ENCODE results near the gene PTEN.
A peak's percentile ranks its signal among the peaks of the same experiment; 100 is the strongest.

The PTEN gene

GRCh38 chr10:88004451-88004850 lies 141.0 kb downstream of the PTEN start:
- H3K14ac ChIP-seq (ENCODE audit: low read length): no peak overlapping the region
- no peak overlapping the region for H3K23ac ChIP-seq (ENCODE audit: low read length)
- H3K4ac ChIP-seq (ENCODE audit: low read depth, low read length): no peak overlapping the region
- H3K79me2 ChIP-seq (ENCODE audit: control insufficient read depth, insufficient read depth, low read length, poor library complexity): no peaks in the 10 kb centered on the region
- no peaks in the 10 kb centered on the region for H3K9me3 ChIP-seq (ENCODE audit: insufficient read depth, low read depth, low read length)
- no peak overlapping the region for H2BK12ac ChIP-seq (ENCODE audit: low read length)
- no peak overlapping the region for H4K12ac ChIP-seq (ENCODE audit: low read depth, low read length)
- H3K79me1 ChIP-seq (ENCODE audit: low read length): peaks cover 2% of the 10 kb centered on the region
- no peaks in the 10 kb centered on the region for H3K27me3 ChIP-seq (ENCODE audit: insufficient read depth, low read length)
- no peak overlapping the region for H3K18ac ChIP-seq (ENCODE audit: low read length)
- no peak overlapping the region for H3K4me3 ChIP-seq (ENCODE audit: low read depth, low read length)
- H3K27ac ChIP-seq (ENCODE audit: low read depth, low read length): no peak overlapping the region
- no peak overlapping the region for H4K91ac ChIP-seq (ENCODE audit: low read depth, low read length)
- no peaks in the 10 kb centered on the region for H3K36me3 ChIP-seq (ENCODE audit: control insufficient read depth in 1 of 2, insufficient read depth in 2 of 2, low read length in 2 of 2)
- no peak overlapping the region for H2BK5ac ChIP-seq (ENCODE audit: low read depth, low read length, poor library complexity)
- H2BK120ac ChIP-seq (ENCODE audit: insufficient read depth, low read length, poor library complexity): no peak overlapping the region
- no peak overlapping the region for H3K4me2 ChIP-seq (ENCODE audit: low read length)
- no peak overlapping the region for H4K8ac ChIP-seq (ENCODE audit: low read depth, low read length)
- H2AK5ac ChIP-seq (ENCODE audit: low read length): no peak overlapping the region
- H3K9ac ChIP-seq (ENCODE audit: low read length): no peak overlapping the region
- DNase-seq: peak in 1 of 2 donors; percentile 34
- H3K4me1 ChIP-seq (ENCODE audit: control insufficient read depth in 1 of 2, insufficient read depth in 2 of 2, low read length in 2 of 2): peaks cover 0 to 2% of the 10 kb centered on the region in 2 experiments
- no peak overlapping the region for H2AFZ ChIP-seq (ENCODE audit: insufficient read depth, low read length, poor library complexity)
- WGBS (ENCODE audit: extremely low coverage, insufficient coverage, insufficient read length): no CpG with 5 or more reads among the region's 1 CpG

- H3K9ac ChIP-seq (ENCODE audit: low read length): no peak overlapping the region
- WGBS (ENCODE audit: extremely low coverage, insufficient coverage, insufficient read length): no CpG with 5 or more reads among the region's 6 CpGs
Measured at GRCh38 chr10:88006261-88006660, 142.8 kb downstream of the PTEN start.

DNA sequence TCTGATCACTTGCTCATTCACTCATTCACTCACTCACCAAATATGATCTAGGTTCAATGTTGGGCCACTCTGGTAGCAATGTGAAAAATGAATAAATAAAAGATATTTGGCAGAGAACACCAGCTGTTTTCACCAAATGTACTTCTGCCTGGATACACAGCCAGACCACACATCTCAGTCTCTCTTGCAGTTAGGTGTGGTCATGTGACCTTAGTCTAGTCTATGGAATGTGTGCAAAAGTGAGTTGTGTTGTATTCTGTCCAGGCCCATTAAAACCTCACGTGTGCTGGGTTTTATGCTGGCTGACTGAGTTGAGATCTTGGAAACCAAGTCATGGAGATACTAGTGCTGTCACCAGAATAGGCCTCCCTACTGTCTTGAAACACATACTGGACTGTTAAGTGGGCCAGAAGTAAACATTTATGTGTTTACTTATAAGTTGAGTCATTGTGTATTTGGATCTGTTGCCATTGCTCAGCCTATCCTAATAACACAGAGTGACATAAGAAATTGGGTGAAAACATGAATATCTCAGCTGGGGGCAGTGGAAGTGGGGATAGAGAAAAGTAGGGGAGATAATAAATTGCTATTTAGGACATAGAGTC lies 145.5 kb downstream of the PTEN start:
- no peak overlapping the region for H4K8ac ChIP-seq (ENCODE audit: low read depth, low read length)

More at GRCh38 chr10:88006261-88006660, 142.8 kb downstream of the PTEN start:
- no peak for DNase-seq
- no peak overlapping the region for H4K12ac ChIP-seq (ENCODE audit: low read depth, low read length)
- no peaks in the 10 kb centered on the region for H3K79me2 ChIP-seq (ENCODE audit: control insufficient read depth, insufficient read depth, low read length, poor library complexity)
- H3K27me3 ChIP-seq (ENCODE audit: insufficient read depth, low read length): no peaks in the 10 kb centered on the region
- no peak overlapping the region for H4K91ac ChIP-seq (ENCODE audit: low read depth, low read length)
- H3K9me3 ChIP-seq (ENCODE audit: insufficient read depth, low read depth, low read length): no peaks in the 10 kb centered on the region
- H2BK12ac ChIP-seq (ENCODE audit: low read length): no peak overlapping the region
- no peak overlapping the region for H3K4ac ChIP-seq (ENCODE audit: low read depth, low read length)
- no peak overlapping the region for H2BK120ac ChIP-seq (ENCODE audit: insufficient read depth, low read length, poor library complexity)
- no peak overlapping the region for H3K23ac ChIP-seq (ENCODE audit: low read length)
- no peak overlapping the region for H3K4me3 ChIP-seq (ENCODE audit: low read depth, low read length)
- peaks cover 0 to 2% of the 10 kb centered on the region in 2 experiments for H3K4me1 ChIP-seq (ENCODE audit: control insufficient read depth in 1 of 2, insufficient read depth in 2 of 2, low read length in 2 of 2)
- H3K18ac ChIP-seq (ENCODE audit: low read length): no peak overlapping the region
- no peak overlapping the region for H4K8ac ChIP-seq (ENCODE audit: low read depth, low read length)
- H2AFZ ChIP-seq (ENCODE audit: insufficient read depth, low read length, poor library complexity): no peak overlapping the region
- H3K14ac ChIP-seq (ENCODE audit: low read length): no peak overlapping the region
- H3K27ac ChIP-seq (ENCODE audit: low read depth, low read length): no peak overlapping the region
- H3K4me2 ChIP-seq (ENCODE audit: low read length): no peak overlapping the region
- H3K79me1 ChIP-seq (ENCODE audit: low read length): peaks cover 2% of the 10 kb centered on the region
- no peak overlapping the region for H2BK5ac ChIP-seq (ENCODE audit: low read depth, low read length, poor library complexity)
- no peaks in the 10 kb centered on the region for H3K36me3 ChIP-seq (ENCODE audit: control insufficient read depth in 1 of 2, insufficient read depth in 2 of 2, low read length in 2 of 2)
- no peak overlapping the region for H2AK5ac ChIP-seq (ENCODE audit: low read length)

DNA sequence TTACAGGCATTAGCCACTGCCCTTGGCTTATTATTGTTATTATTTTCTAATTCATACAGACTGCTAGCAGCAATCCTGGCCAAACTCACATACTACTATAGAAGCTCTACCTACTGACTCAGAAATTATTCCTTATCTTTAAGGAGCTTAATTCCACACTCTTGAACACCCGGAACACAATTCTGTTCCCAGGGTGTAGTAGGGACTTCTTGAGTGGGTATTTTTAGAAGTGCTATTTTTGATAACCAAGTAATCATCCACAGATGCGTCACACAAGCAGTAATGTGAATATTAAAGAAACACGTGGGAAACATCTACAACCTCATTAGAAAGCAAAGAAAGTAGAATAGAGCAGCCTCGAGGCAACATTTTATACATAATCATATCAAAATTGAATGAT lies 149.2 kb downstream of the PTEN start:
- H3K9ac ChIP-seq (ENCODE audit: low read length): no peak overlapping the region
- no peak overlapping the region for H3K4me3 ChIP-seq (ENCODE audit: low read depth, low read length)
- no peak overlapping the region for H4K91ac ChIP-seq (ENCODE audit: low read depth, low read length)
- no peak overlapping the region for H3K14ac ChIP-seq (ENCODE audit: low read length)
- no peak overlapping the region for H3K4me2 ChIP-seq (ENCODE audit: low read length)
- no peaks in the 10 kb centered on the region for H3K27me3 ChIP-seq (ENCODE audit: insufficient read depth, low read length)
- H3K18ac ChIP-seq (ENCODE audit: low read length): no peak overlapping the region
- no peak overlapping the region for H2AK5ac ChIP-seq (ENCODE audit: low read length)
- H3K9me3 ChIP-seq (ENCODE audit: insufficient read depth, low read depth, low read length): no peaks in the 10 kb centered on the region
- H3K4ac ChIP-seq (ENCODE audit: low read depth, low read length): no peak overlapping the region
- H2BK12ac ChIP-seq (ENCODE audit: low read length): no peak overlapping the region
- DNase-seq: no peak
- no peak overlapping the region for H3K23ac ChIP-seq (ENCODE audit: low read length)
- H3K27ac ChIP-seq (ENCODE audit: low read depth, low read length): no peak overlapping the region
- H3K79me1 ChIP-seq (ENCODE audit: low read length): no peaks in the 10 kb centered on the region
- no peak overlapping the region for H2BK5ac ChIP-seq (ENCODE audit: low read depth, low read length, poor library complexity)
- WGBS (ENCODE audit: extremely low coverage, insufficient coverage, insufficient read length): no CpG with 5 or more reads among the region's 4 CpGs
- H3K36me3 ChIP-seq (ENCODE audit: control insufficient read depth in 1 of 2, insufficient read depth in 2 of 2, low read length in 2 of 2): no peaks in the 10 kb centered on the region
- no peak overlapping the region for H4K12ac ChIP-seq (ENCODE audit: low read depth, low read length)
- no peak overlapping the region for H2BK120ac ChIP-seq (ENCODE audit: insufficient read depth, low read length, poor library complexity)
- no peaks in the 10 kb centered on the region for H3K79me2 ChIP-seq (ENCODE audit: control insufficient read depth, insufficient read depth, low read length, poor library complexity)
- no peak overlapping the region for H2AFZ ChIP-seq (ENCODE audit: insufficient read depth, low read length, poor library complexity)
- no peak overlapping the region for H4K8ac ChIP-seq (ENCODE audit: low read depth, low read length)
- H3K4me1 ChIP-seq (ENCODE audit: control insufficient read depth in 1 of 2, insufficient read depth in 2 of 2, low read length in 2 of 2): no peaks in the 10 kb centered on the region

More for the DNA sequence above, 145.5 kb downstream of the PTEN start:
- Histone ChIP-seq H2AFZ (ENCODE audit: insufficient read depth, low read length, poor library complexity) (no peak overlapping the region), H3K4me2 (ENCODE audit: low read length) (no peak overlapping the region), H2BK120ac (ENCODE audit: insufficient read depth, low read length, poor library complexity) (no peak overlapping the region), H3K9me3 (ENCODE audit: insufficient read depth, low read depth, low read length) (no peaks in the 10 kb centered on the region), H3K79me2 (ENCODE audit: control insufficient read depth, insufficient read depth, low read length, poor library complexity) (no peaks in the 10 kb centered on the region), H3K27me3 (ENCODE audit: insufficient read depth, low read length) (no peaks in the 10 kb centered on the region), H3K27ac (ENCODE audit: low read depth, low read length) (no peak overlapping the region), H2BK12ac (ENCODE audit: low read length) (no peak overlapping the region), H3K14ac (ENCODE audit: low read length) (no peak overlapping the region), H3K9ac (ENCODE audit: low read length) (no peak overlapping the region), H3K4me1 (ENCODE audit: control insufficient read depth in 1 of 2, insufficient read depth in 2 of 2, low read length in 2 of 2) (peaks cover 0 to 2% of the 10 kb centered on the region in 2 experiments), H3K79me1 (ENCODE audit: low read length) (peaks cover 2% of the 10 kb centered on the region), H4K12ac (ENCODE audit: low read depth, low read length) (no peak overlapping the region), H2AK5ac (ENCODE audit: low read length) (no peak overlapping the region), H2BK5ac (ENCODE audit: low read depth, low read length, poor library complexity) (no peak overlapping the region), H3K18ac (ENCODE audit: low read length) (no peak overlapping the region), H3K23ac (ENCODE audit: low read length) (no peak overlapping the region), H3K4ac (ENCODE audit: low read depth, low read length) (no peak overlapping the region), H3K36me3 (ENCODE audit: control insufficient read depth in 1 of 2, insufficient read depth in 2 of 2, low read length in 2 of 2) (no peaks in the 10 kb centered on the region), H4K91ac (ENCODE audit: low read depth, low read length) (no peak overlapping the region), H3K4me3 (ENCODE audit: low read depth, low read length) (no peak overlapping the region)
- no CpG with 5 or more reads among the region's 1 CpG for WGBS (ENCODE audit: extremely low coverage, insufficient coverage, insufficient read length)
- DNase-seq: no peak

Data from trophoblast cell (in vitro differentiated cells and primary cell).